NCI-H510A (cell line): Measurements from ENCODE around the gene FGF12.

Experiments used
- DNase-seq: peaks from one replicate; lab custom pipeline; 2025; lab: John Stamatoyannopoulos, UW

The FGF12 gene

GRCh38 chr3:192336286-192336685, 391.1 kb downstream of the FGF12 start:
- DNase-seq: no peak

GRCh38 chr3:192332386-192333291, 394.7 kb downstream of the FGF12 start:
- no peak for DNase-seq

- no peak for DNase-seq
These were observed 395.5 kb downstream of the FGF12 start for GRCh38 chr3:192331749-192332385.

GRCh38 chr3:192326656-192327055, 400.7 kb downstream of the FGF12 start:
- no peak for DNase-seq

GRCh38 chr3:192317564-192317963, 409.8 kb downstream of the FGF12 start:
- DNase-seq: no peak

GRCh38 chr3:192313605-192314004, 413.7 kb downstream of the FGF12 start:
- DNase-seq: no peak

- no peak for DNase-seq
These were observed 419.7 kb downstream of the FGF12 start for GRCh38 chr3:192307631-192308030.

- no peak for DNase-seq
These were observed 424.1 kb downstream of the FGF12 start for GRCh38 chr3:192303235-192303634.

GRCh38 chr3:192302721-192303120, 424.6 kb downstream of the FGF12 start:
- DNase-seq: no peak

- DNase-seq: no peak
These were observed 427.4 kb downstream of the FGF12 start for GRCh38 chr3:192299921-192300320.

- no peak for DNase-seq
These were observed 430.5 kb downstream of the FGF12 start for GRCh38 chr3:192296845-192297244.

- no peak for DNase-seq
These were observed 442.8 kb downstream of the FGF12 start for GRCh38 chr3:192284443-192285072.

GRCh38 chr3:192281207-192281880, 446.0 kb downstream of the FGF12 start:
- no peak for DNase-seq

- no peak for DNase-seq
These were observed 447.7 kb downstream of the FGF12 start for GRCh38 chr3:192279664-192280063.

- no peak for DNase-seq
These were observed 449.9 kb downstream of the FGF12 start for GRCh38 chr3:192277477-192277876.

- no peak for DNase-seq
These were observed 451.5 kb downstream of the FGF12 start for GRCh38 chr3:192275741-192276355.

GRCh38 chr3:192273697-192274010, 453.7 kb downstream of the FGF12 start:
- DNase-seq: no peak

GRCh38 chr3:192273001-192273696, 454.2 kb downstream of the FGF12 start:
- no peak for DNase-seq

- DNase-seq: no peak
These were observed 465.3 kb downstream of the FGF12 start for GRCh38 chr3:192262001-192262400.

GRCh38 chr3:192261135-192261534, 466.2 kb downstream of the FGF12 start:
- DNase-seq: no peak
